GM19099 (cell line): ENCODE measurements around the gene CLASP2.

Source experiments
- POLR2A ChIP-seq: IDR thresholded peaks from 3 replicates; pipeline ENCODE4 v1.6.1; 2011; ENCODE audit warnings: low read depth; ENCODE audit not compliant: insufficient read length; ENCODE audit errors: extremely low read depth

Gene CLASP2

DNA sequence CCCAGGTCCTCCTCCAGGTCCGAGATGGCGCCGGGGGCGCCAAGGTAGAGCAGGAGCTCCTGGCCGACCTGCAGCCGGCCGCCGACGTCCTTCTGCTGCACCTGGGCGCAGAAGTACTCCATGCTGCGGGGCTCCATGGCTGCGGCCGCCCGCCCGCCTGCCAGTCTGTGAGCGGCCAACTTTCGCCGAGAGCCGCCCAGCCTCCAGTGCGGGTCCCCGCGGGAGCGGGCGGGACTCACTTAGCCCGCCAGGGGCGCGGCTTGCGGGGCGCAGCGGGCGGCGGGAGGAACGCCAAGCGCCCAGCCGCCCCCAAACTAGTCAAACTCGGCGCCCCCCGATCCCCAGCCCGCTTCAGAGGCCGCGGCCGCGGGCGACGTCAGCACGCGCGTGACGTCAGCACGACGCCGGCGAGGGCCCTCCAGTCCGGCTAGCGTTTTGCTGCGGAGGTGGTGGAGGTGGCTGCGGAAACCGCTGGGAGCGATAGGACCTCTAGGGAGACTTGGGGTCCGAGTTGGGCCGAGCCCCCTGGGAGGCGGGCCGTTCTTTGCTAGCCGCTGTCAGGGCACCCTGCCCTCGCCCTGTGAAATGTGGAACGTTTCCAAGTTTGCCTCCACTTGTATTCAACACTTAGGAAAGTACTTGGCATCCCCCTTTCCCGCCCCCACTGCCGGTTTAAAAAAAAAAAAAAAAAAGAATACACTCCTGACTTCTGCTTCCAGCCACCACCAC lies at the start of gene CLASP2:
Gene CLASP2, minus strand, starts transcription at position 389 of the 729 bp plus-strand sequence. Its CDS starts 252 bp downstream, at position 137.
- peak; percentile 80 for TF ChIP-seq POLR2A

DNA sequence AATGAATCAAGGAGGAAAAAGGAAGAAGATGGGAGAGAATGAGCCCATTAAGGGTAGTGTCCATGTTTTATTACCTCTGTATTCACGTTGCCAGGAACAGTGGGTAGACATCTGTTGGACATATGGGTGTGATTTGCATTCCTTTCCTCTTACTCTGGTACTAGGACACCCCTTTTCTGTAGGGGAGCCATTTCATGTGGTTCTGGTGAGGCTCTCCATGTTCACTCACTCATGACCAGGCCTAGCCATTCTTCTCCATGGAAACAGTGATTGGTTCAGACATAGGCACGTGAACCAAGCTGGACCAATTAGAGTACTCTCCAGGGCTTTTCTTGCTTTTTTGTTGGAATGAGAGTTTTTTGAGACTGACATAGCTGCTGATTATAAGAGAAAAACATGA lies 40.8 kb upstream of the CLASP2 start:
- no peak for TF ChIP-seq POLR2A

GRCh38 chr3:33758281-33758680 lies 40.2 kb upstream of the CLASP2 start:
- no peak for TF ChIP-seq POLR2A

- TF ChIP-seq POLR2A, result no peak
These were observed 33.3 kb upstream of the CLASP2 start for GRCh38 chr3:33751336-33751735.

DNA sequence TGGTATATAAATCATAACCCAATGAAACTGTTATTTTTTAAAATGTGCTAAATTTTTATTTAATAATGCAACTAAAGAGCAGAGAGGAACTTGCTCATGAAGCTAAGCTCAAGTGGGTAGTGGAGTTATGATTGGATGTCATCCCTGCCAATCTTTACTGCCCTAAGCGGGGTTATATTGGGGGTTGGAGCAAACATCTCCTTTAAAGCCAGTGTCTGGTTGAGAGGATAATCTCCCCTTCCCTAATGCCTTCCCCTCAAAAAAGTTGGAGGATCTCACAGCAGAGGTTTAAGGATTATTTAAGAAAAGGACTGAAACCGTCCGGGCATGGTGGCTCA lies 32.1 kb upstream of the CLASP2 start:
- TF ChIP-seq POLR2A, result no peak

GRCh38 chr3:33749546-33750210 lies 31.6 kb upstream of the CLASP2 start:
- no peak for TF ChIP-seq POLR2A

GRCh38 chr3:33746416-33747116 lies 28.5 kb upstream of the CLASP2 start:
- no peak for TF ChIP-seq POLR2A

- no peak for TF ChIP-seq POLR2A
These were observed 19.1 kb upstream of the CLASP2 start for GRCh38 chr3:33737146-33737545.

DNA sequence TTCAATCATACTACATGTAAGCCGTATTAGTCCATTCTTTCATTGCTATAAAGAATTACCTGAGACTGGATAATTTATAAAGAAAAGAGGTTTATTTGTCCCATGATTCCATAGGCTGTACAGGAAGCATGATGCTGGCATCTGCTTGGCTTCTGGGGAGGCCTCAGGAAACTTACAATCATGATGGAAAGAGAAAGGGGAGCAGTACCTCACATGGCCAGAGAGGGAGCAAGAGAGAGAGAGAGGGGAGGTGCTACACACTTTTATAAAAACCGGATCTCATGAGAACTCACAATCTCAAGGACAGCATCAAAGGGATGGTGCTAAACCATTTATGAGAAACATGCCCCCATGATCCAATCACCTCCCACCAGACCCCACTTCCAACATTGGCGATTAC lies 14.3 kb upstream of the CLASP2 start:
- no peak for TF ChIP-seq POLR2A

- no peak for TF ChIP-seq POLR2A
These were observed 11.9 kb upstream of the CLASP2 start for GRCh38 chr3:33729993-33730392.

DNA sequence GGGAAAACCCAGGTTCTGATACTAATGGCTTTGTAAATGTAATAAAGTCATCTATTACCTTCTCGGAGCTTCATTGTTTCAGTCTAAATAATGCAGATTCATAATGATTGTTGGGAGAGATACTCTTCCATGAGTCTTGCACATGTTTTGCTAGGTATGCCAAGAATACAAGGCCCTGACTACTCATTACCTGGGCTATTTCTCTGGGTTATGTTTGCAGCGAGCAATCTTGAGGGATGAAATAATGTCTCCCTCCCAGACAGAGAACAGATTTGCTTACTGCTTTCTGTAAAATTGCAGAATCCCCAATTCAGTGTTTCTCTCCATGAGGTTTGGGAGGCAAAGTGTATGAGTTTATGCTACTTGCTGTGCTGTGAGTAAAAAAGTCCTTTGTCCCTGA lies 6.2 kb upstream of the CLASP2 start:
- no peak for TF ChIP-seq POLR2A

DNA sequence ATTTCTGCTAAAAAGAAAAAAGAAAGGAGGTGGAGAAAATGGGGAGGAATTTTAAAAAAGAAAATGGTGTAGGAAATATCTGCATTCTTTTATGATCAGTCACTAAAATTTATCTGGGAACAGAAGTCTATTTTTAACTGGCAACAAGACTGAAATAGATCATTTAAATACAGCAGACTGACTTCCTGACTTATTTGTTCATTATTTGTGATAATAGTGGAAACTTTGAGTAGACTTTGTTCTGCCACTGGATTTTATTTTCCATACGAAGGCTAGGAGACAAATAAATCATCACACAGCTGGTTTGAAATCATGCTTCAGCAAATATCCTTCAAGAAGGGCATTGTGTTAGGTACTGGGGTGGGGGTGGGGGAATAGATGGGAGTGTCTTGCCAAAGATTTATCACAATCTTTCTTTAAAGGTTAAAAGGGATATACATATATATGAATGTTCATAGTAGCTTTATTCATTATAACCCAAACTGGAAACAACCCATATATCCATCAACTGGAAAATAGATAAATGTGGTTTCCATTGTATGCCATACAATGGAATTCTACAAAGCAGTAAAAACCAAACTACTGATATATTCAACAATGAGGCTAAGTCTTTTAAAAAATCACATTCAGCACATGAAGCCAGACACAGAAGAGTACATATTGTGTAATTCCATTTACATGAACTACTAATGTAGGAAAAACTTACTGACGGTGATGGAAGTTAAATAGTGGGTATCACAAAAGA lies 4.7 kb upstream of the CLASP2 start:
- no peak for TF ChIP-seq POLR2A

- no peak for TF ChIP-seq POLR2A
These were observed 4.1 kb upstream of the CLASP2 start for GRCh38 chr3:33722191-33722590.

- TF ChIP-seq POLR2A, result no peak
These were observed 497 bp upstream of the CLASP2 start for GRCh38 chr3:33718595-33718907.

- TF ChIP-seq POLR2A, result no peak
These were observed 513 bp downstream of the CLASP2 start for GRCh38 chr3:33717616-33717865.

- no peak for TF ChIP-seq POLR2A
These were observed 1.8 kb downstream of the CLASP2 start for GRCh38 chr3:33716227-33716626.

GRCh38 chr3:33711100-33711499 lies 7.0 kb downstream of the CLASP2 start:
- TF ChIP-seq POLR2A, result no peak

DNA sequence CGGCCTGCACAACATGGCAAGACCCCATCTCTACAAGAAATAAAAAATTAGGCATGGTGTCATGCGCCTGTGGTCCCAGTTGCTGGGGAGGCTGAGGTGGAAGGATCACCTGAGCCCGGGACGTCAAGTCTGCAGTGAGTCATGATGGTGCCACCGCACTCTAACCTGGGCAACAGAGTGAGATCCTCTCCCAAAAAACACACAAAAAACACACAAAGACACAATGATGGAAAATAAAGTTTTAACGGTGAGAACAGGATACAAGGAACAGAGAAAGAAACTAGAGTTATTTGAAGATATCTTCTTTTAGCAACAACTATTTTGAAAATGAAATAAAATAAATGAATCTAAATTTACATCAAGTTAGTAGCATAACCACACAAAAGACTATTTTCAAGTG lies 12.0 kb downstream of the CLASP2 start:
- TF ChIP-seq POLR2A, result no peak
